HG03520 (cell line): ENCODE measurements around the gene GRIK1.

ENCODE experiments used
- ATAC-seq: cut with Tn5 transposase; IDR thresholded peaks from one replicate; pipeline ENCODE4 v1.9.1; 2021; ENCODE audit warnings: mild to moderate bottlenecking, moderate library complexity; ENCODE audit not compliant: unreplicated experiment

The GRIK1 gene

DNA sequence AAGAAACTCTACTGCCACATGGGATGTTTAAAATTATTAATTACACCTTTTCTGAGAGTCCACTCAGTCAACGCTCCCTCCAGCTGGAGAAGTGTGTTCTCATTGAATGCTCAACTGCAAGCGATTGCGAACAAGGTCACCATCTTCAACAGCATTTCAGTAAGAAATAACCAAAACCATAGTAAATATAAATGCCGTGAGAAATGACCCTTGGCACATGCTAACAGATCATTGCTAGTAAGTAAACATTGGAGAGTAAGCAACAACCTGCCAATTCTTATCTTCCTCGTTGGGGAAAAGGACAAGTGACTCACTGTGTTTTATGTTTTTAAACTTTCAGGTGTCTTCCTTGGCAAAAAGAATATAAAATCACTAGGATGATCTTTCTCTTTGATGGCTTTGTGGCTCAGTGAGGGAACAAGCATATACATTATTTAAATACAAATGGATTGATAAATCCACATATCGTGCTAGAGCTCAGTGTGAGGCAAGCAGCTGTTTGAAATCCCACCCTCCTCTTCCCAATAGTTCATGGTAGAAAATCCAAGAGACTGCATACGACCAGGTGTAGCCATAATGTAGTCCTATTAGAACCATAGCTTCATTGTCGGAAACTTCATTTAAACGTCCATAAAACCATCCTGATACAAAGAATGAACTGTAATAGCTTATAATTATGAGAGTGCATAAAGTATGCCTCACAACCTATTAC, 214.6 kb downstream of the GRIK1 start:
- ATAC-seq = no peak

DNA sequence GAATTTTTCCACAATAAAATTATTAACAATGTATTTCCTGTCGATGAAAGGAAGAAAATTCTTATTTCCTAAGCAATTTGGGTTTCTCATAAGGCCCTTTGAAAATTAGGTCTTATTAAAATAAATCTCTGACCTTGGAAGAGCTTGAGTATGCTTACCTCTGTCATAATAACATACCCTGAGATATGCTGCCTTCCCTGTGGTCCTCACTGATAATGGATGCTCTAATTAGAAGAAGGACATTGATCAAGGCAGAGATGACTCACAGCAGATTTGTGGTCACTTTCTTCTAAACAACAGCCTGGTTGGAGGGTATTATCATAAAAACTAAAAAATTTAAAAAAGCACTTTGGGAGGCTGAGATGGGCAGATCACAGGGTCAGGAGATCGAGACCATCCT, 217.8 kb downstream of the GRIK1 start:
- no peak for ATAC-seq

DNA sequence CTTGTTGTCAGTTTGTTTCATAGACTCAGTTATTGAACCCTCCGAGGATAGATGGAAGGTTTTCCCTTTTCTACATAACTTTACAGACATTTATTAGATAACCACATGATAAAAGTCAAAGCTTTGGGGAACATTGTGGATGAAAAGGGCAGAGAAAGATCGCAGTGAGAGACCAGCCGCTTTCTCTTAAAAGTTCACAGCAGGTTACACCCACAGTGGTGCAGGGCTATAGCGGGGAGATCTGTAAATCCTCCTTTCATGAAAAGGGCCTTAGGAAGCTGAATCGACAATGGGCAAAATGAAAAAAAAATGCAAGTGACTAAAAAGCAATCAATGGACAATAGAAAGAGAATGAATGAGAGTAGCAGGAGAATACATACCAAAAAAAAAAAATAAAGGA, 218.6 kb downstream of the GRIK1 start:
- no peak for ATAC-seq

DNA sequence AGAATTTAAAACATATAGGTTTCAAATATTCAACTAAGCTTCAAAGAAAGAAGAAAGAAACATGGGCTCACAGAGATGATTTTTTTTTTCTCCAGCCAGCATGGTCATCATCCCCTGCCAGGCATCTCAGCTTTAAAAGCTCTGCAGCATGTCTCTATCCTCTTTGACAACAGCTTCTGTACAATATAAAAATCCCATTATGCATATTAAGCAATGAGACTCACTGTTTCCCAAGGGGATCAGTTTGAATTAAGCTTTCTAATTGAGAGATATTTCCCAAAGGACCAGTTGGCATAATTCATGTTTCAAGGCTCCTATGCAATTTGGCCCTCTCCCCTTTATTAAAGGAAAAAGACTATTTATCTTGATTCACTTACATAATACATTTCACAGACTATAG, 220.3 kb downstream of the GRIK1 start:
- ATAC-seq = no peak

DNA sequence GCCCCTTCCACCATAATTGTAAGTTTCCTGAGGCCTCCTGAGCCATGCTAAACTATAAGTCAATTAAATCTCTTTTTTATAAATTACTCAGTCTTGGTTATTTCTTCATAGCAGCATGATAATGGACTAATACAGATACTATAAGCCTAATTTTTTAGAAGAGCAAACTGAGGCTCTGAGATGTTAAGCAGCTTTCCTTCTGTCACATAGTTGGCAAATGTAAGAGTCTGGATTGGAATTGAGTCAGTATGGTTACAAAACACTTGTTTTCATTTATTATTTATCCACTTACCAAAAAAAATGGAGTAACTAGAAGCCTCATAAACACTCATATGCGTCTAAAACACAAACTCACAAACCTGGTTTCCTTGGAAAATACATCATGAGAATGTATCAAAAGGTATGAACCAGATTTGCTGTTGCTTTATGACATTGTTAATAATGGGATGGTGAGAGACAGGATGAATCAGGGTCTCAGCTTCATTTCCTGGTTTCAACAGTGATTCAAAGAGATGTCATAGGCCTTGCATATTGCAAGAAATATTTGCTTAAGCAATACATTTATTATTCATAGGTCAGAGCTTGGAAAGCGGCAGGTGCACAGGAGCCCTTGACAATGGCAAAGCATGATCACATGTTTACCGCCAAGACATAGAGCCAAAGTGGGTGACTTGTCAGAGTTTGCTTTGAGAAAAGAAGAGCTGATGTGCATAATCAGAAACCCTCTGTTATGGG, 221.5 kb downstream of the GRIK1 start:
- no peak for ATAC-seq

DNA sequence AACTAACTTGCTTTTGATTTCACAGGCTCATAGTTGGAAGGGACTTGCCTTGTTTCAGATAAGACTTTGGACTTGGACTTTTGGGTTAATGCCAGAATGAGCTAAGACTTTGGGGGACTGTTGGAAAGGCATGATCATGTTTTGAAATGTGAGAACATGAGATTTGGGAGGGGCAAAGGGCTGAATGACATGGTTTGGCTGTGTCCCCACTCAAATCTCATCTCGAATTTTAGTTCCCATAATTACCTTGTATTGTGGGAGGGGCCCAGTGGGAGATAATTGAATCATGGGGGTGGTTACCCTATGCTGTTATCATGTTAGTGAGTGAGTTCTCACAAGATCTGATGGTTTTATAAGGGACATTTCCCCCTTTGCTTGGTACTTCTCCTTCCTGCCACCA, 222.1 kb downstream of the GRIK1 start:
- no peak for ATAC-seq

DNA sequence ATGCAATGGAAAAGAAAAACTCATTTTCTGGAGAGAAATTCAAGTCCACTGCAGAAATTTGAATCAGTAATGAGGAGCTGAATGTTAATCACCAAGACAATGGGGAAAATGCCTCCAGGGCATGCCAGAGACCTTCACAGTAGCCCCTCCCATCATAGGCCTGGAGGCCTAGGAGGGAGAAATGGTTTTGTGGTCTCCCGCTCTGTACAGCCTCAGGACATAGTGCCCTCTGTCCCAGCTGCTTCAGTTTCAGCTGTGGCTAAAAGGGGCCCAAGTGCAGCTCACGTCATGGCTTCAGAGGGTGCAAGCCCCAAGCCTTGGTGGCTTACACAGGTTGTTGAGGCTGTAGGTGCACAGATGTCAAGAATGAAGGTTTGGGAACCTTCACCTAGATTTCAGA, 223.0 kb downstream of the GRIK1 start:
- no peak for ATAC-seq

DNA sequence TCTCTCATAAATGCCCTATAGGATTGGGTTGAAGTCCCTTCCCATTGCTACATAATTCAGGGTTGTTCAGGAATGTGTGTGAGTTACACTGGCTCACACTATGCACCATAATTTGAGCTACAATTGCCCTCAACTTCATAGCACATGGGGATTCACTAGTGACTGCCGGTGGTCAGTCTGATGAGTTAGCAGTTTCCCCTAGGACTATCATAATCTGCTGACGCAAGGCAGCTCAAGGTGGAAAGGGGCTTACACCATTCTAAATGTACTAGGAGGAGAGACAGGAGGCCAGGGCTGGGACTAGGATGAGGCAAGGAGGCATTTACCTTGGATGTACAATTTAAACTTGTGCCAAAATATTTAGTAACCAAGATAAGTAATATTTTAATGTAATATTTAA, 224.7 kb downstream of the GRIK1 start:
- ATAC-seq = no peak

DNA sequence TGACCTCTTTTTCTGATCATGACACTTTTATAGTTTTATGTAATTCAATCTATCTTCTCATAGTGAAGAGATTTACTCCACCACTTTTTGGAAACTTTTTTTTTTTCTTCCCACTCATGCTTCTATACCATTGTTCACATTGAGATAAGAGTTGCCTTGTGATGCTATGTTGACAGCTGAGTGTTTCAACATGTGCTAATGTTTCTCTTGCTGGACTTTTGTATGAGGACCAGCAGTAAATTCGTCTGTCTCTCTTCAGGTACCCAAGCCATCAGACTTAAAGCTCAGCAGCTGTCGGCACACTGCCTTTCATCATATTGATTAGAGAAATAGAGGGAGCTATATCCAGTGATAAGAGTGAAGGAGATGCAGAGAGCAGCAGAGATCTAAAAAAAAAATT, 227.0 kb downstream of the GRIK1 start:
- no peak for ATAC-seq

DNA sequence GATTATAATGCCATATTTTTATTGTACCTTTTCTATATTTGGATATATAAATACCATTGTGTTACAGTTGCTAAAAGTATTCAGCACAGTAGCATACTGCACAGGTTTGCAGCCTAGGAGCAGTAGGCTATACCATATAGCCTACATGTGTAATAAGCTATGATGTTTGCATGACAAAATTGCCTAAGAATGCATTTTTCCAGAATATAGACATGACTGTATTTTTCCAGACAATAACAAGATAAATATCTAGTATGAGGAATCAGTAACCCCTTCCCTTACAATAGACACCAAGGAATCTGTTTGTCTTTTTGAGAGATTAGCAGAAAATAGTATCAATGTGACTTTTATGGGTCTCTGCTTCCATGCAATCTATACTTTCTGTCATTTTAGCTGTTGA, 228.6 kb downstream of the GRIK1 start:
- no peak for ATAC-seq

DNA sequence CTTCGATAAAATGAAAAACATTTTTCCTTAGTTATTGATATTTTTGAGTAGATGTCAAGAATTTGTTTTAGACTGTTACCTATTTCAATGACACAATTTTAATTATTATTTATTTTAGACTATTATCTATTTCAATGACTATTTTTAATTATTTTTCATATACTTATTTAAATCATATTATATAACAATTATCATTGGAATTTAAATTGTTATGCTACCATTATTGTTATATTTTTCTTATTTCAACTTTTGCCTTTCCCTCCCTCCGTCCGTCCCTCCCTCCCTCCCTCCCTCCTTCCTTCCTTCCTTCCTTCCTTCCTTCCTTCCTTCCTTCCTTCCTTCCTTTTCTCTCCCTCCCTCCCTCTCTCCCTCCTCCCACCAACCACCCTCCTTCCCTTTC, 229.3 kb downstream of the GRIK1 start:
- ATAC-seq = no peak

DNA sequence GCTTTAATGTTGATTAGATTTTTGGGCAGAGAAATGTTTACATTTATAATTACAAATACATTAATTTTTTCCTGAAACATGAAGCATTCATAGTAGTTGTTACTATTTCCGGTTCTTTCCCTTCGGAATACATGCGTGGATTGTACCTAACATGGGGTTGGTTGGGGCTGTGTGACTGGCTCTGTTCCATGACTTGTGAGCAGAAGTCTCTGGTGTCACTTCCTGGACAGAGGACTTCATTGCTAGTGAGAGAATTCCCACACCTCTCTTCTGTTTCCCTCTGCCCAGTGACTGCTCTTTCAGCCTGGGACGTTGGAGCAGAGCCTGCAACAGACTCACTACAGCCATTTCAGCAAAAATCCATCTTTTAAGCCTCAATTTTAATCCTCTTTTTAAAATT, 231.4 kb downstream of the GRIK1 start:
- no peak for ATAC-seq

DNA sequence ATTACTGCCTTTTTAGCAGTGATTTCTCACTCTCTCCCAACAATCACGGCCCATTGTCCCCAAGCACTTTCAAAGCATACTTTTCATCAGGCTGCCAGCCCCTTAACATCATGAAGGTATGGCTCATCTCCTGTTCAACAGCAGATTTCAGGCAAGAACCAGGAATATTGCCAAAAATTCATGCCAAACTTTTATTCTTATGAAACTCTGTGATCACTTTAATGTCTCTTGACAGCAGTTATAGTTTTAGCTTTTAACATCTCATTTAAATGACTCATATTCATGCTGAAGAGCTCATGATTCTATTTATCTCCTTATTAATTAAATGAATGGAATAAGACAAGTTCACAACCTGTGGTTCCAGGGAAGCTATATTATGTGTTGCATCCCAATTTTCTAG, 235.1 kb downstream of the GRIK1 start:
- ATAC-seq = no peak

DNA sequence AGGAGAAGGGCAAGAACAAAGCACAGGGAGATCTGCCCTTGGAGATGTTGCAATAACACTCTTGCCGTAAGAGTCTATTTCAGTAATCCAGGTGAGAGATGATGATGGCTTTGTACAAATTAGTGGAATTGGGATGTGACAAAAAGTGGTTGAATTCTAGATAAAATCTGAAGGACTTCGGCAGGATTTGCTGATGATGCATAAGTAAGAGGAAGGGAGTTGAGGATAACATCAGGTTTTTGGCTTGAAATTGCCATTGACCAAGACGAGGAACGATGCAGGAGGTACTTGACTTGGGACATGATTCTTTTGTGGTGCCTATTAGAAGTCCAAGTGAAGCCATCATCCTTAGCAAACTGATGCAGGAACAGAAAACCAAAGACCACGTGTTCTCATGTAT, 238.1 kb downstream of the GRIK1 start:
- no peak for ATAC-seq

DNA sequence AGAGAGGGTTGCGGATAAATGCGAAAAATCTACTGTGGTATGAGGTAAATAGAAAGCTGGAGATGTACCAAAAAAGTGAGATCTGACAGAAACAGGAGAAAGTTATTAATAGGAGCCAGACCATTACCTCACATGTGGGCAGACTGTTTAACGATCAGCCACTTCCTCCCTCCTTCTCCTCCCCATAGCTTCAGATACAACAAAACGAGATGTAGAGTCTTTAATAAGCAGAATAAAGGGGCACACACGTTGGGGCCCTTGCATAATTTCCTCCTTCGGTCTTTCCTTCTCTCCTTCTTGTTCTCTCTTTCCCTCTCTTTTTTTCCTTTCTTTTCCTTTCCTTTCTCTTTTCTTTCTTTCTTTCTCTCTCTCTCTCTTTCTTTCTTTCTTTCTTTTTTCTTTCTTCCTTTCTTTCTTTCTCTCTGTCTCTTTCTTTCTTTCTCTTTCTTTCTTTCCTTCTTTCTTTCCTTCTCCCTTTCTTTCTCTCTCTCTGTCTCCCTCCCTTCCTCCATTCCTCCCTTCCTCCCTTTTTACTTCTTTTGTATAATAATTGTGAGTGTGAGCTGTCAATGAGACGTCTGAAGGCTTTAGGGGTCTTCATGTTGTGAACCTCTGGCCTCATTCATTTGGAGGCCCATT, 242.1 kb downstream of the GRIK1 start:
- peak; percentile 75 for ATAC-seq

DNA sequence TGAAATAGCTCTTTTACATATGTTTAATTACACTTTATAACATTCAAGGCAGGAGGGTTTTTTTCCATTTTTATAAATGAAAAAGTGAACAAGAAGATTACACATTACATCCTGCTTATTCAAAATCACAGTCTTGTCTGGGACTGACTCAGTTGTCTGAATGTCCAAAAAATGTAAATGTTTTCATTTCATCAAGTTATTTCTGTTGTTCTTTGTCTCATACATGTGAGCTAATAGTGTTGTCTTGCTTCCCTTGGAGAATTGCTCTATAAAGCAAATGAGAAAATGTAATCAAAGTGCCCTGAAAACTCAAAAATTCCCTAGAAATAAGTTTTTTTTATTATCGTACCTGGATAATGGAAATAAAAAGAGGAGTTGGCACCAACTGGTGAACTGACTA, 242.9 kb downstream of the GRIK1 start:
- ATAC-seq = no peak

DNA sequence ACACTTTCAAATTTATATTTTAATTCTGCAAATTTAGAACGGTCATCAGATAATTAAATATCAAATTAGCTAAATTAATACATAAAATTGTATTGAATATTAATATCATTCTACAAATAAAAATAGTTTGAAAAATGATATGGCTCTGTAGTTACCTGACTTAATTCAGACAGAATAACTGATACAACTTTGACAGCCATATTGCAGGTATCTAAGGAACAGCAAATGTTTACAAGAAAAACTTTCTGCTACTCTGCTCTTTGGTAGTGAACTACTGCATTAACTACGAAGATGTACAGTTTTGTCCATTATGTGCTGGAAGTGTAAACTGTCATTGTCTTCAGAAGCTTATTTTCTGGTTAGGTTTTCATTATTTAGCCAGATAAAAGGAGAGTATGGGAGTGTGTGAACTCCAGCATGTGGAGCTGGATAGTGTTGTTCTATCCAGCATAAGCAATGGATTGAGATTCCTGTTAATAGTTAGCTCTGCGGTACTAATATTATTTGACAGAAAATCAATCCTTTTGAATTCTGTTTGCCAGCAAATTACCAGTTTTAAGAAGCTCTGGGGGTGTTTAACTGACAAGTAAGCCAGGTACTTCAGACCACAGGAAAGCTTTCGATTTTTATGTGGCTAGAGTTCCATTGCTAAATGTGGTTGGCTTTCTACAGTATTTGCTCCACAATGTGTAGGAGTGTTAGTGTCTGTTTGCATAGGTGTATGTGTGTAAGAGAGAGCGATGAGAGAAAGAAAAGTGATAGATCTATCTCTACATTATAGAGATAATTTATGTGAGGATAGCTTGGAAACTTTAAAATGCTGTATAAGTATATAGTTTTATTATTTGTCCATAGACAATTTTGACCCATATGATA, 247.9 kb downstream of the GRIK1 start:
- ATAC-seq = no peak

DNA sequence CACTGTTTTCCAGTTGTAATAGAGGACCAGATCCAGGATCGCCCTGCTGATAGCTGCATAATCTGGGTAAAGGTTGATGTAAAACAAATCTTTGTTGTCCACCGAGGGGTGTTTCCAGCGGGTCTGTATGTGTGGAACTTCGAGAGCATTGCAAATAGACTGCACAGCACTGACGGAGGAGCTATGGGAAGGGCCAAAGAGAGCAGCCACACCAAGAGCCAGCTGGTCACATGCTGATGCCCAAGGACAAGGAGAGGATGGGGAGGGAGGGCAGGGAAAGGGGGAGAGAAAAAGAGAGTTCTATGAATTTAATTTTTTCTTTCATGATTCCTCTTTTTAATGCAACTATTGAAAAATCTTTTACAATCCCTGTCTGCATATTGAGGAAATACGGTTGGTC, 250.0 kb downstream of the GRIK1 start:
- ATAC-seq = no peak

DNA sequence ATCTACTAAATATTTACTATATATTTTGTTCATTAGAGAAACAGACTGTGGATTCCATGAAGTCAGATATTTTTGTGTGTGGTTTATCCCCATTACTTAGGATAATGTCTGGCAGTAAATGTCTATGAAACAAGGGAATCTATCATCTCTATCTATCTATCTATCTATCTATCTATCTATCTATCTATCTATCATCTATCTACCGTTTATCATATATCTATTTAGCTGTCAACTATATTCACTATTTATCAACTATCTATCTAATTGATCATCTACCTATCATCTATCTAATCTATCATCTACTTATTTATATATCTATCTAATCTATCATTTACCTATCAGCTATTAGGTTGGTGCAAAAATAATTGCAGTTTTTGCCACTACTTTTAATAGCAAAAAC, 255.7 kb downstream of the GRIK1 start:
- ATAC-seq = no peak

DNA sequence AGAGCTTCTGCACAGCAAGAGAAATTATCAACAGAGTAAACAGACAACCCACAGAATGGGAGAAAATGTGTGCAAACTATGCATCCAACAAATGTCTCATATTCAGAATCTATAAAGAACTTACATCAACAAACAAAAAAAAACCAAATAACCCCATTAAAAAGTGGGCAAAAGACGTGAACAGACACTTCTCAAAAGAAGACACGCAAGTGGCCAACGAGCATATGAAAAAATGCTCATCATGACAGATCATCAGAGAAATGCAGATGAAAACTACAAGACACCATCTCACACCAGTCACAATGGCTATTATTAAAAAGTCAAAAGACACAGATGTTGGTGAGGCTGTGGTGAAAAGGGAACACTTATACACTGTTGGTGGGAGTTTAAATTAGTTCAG, 257.0 kb downstream of the GRIK1 start:
- no peak for ATAC-seq

DNA sequence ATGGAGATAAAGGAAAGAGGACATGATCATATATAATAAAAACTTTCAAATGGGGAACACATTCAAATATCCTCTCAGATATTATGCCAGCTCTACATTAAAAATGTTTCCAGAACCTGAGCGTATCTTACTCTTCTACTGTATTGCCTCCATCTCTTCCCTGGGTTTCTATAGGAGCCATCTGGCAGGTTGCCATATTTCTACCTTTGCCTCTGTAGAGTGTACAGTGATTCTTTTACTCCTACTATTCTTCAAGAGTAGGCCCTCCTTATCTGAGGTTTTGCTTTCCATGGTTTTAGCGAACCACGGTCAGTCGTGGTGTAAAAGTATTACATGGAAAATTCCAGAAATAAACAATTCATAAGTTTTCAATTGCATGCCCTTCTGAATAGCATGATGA, 259.5 kb downstream of the GRIK1 start:
- no peak for ATAC-seq
